Liver (tissue), 9 donors: ENCODE data around the gene SLC30A3. TPM values are rescaled to one million over a fixed set of nuclear protein-coding genes. Genes with fewer than 3 reads are reported as not detected.

ENCODE experiments used
- DNase-seq: peaks from one replicate; pipeline ENCODE4 v3.0.0-alpha.2; 2017; ENCODE audit warnings: low spot score
- H3K27ac ChIP-seq, 2 donors: one replicate each; pipeline ENCODE4 v1.7.0; 2013; ENCODE audit warnings: inconsistent platforms in 2 of 2, low read length in 2 of 2, control low read depth in 1 of 2, low read depth in 1 of 2, mild to moderate bottlenecking in 1 of 2
- H3K27me3 ChIP-seq, 4 donors: one replicate each; pipeline versions ENCODE4 v1.6.1 to v1.7.0; 2013; ENCODE audit warnings: low read length in 3 of 4, inconsistent platforms in 1 of 4, mild to moderate bottlenecking in 1 of 4, moderate library complexity in 1 of 4; ENCODE audit not compliant: control insufficient read depth in 4 of 4, insufficient read depth in 4 of 4
- H3K36me3 ChIP-seq, 4 donors: one replicate each; pipeline versions ENCODE4 v1.6.1 to v1.7.0; 2013; ENCODE audit warnings: low read length in 3 of 4, mild to moderate bottlenecking in 3 of 4, low read depth in 1 of 4, moderate library complexity in 1 of 4; ENCODE audit not compliant: control insufficient read depth in 4 of 4, insufficient read depth in 3 of 4
- H3K4me1 ChIP-seq, 4 donors: one replicate each; pipeline versions ENCODE4 v1.6.1 to v1.7.0; 2013; ENCODE audit warnings: low read length in 3 of 4, mild to moderate bottlenecking in 3 of 4, moderate library complexity in 1 of 4; ENCODE audit not compliant: control insufficient read depth in 4 of 4, insufficient read depth in 4 of 4
- H3K4me3 ChIP-seq, 3 donors: one replicate each; pipeline versions ENCODE4 v1.6.1 to v1.7.0; 2013; ENCODE audit warnings: low read length in 3 of 3, control low read depth in 1 of 3, low read depth in 1 of 3, mild to moderate bottlenecking in 1 of 3
- H3K9ac ChIP-seq, 2 donors: one replicate each; pipeline ENCODE4 v1.7.0; 2013; ENCODE audit warnings: low read length in 2 of 2, mild to moderate bottlenecking in 2 of 2, moderate library complexity in 2 of 2, control low read depth in 1 of 2, low read depth in 1 of 2
- H3K9me3 ChIP-seq, 4 donors: one replicate each; pipeline versions ENCODE4 v1.6.1 to v1.7.0; 2013; ENCODE audit warnings: low read length in 3 of 4; ENCODE audit not compliant: control insufficient read depth in 4 of 4
- EGR1 ChIP-seq, 2 donors: IDR thresholded peaks; 2 replicates each; pipeline ENCODE4 v1.6.1; 2016 to 2018; ENCODE audit warnings: antibody characterized with exemption in 2 of 2, low read depth in 2 of 2
- FOXA1 ChIP-seq: IDR thresholded peaks from 2 replicates; pipeline ENCODE4 v1.6.1; 2016; ENCODE audit warnings: antibody characterized with exemption
- FOXA2 ChIP-seq: IDR thresholded peaks from 2 replicates; pipeline ENCODE4 v1.6.1; 2016; ENCODE audit warnings: antibody characterized with exemption
- GABPA ChIP-seq, 2 donors: IDR thresholded peaks in 1 of 2; conservative IDR thresholded peaks in 1 of 2; 2 replicates each; pipeline ENCODE4 v1.6.1; 2016; ENCODE audit warnings: antibody characterized with exemption in 2 of 2, mild to moderate bottlenecking in 1 of 2, moderate library complexity in 1 of 2
- HNF4G ChIP-seq: IDR thresholded peaks from 2 replicates; pipeline ENCODE4 v1.6.1; 2016; ENCODE audit warnings: antibody characterized with exemption
- JUND ChIP-seq, 2 donors: IDR thresholded peaks; 2 replicates each; pipeline ENCODE4 v1.6.1; 2016; ENCODE audit warnings: antibody characterized with exemption in 2 of 2
- NR2F2 ChIP-seq: IDR thresholded peaks from 2 replicates; pipeline ENCODE4 v1.6.1; 2016; ENCODE audit warnings: antibody characterized with exemption
- RAD21 ChIP-seq, 2 donors: IDR thresholded peaks; 2 replicates each; pipeline ENCODE4 v1.6.1; 2016; ENCODE audit warnings: antibody characterized with exemption in 2 of 2, mild to moderate bottlenecking in 2 of 2
- SP1 ChIP-seq: IDR thresholded peaks from 2 replicates; pipeline ENCODE4 v1.6.1; 2018; ENCODE audit warnings: antibody characterized with exemption, mild to moderate bottlenecking
- TAF1 ChIP-seq: conservative IDR thresholded peaks from 2 replicates; pipeline ENCODE4 v1.6.1; 2016; ENCODE audit warnings: antibody characterized with exemption, mild to moderate bottlenecking
- YY1 ChIP-seq: IDR thresholded peaks from 2 replicates; pipeline ENCODE4 v1.6.1; 2016; ENCODE audit warnings: antibody characterized with exemption, mild to moderate bottlenecking
- WGBS: extraction: QIAGEN DNeasy Blood & Tissue Kit; methylation state at CpG from one replicate; pipeline ENCODE4 v1.1.7; 2013; 5-methylcytosine and 5-hydroxymethylcytosine counted together
- polyA plus RNA-seq, 2 donors: library from polyadenylated mRNA; stranded (reverse) in 1 of 2; unstranded in 1 of 2; fragments of 200-250 nt in 1 of 2; fragments of >200 nt in 1 of 2; fragmentation: Nextera tagmentation in 1 of 2; extraction: Ambion mirVana in 1 of 2; gene quantifications; one replicate each; pipeline versions ENCODE4 v1.2.1 to v1.2.3, GENCODE V29; 2013 to 2015
- total RNA-seq, 2 donors: library from RNA; depleted of rRNA; stranded (reverse); fragments of >200 nt; gene quantifications; one replicate each; pipeline ENCODE4 v1.2.3, GENCODE V29; 2014
- TF ChIP-seq, protein P1 (sequence below): fragments of 150-350 bp; IDR thresholded peaks from 2 replicates; pipeline ENCODE4 v1.5.1; 2017; ENCODE audit warnings: improper control_type of control experiment, low read depth, low read length; ENCODE audit not compliant: missing input control
- TF ChIP-seq, protein P2 (sequence below): IDR thresholded peaks from 2 replicates; pipeline ENCODE4 v1.6.1; 2016; ENCODE audit warnings: antibody characterized with exemption
- TF ChIP-seq, protein P3 (sequence below): IDR thresholded peaks from 2 replicates; pipeline ENCODE4 v1.6.1; 2016; ENCODE audit warnings: antibody characterized with exemption, mild to moderate bottlenecking
- TF ChIP-seq, protein P4 (sequence below): IDR thresholded peaks from 2 replicates; pipeline ENCODE4 v1.6.1; 2016; ENCODE audit warnings: antibody characterized with exemption
- donor health status: healthy.
- donor health status: healthy.
- donor health status: healthy.
- donor health status: healthy.
- donor health status: healthy.

SLC30A3 gene
- total and polyA plus RNA-seq, 4 donors, result 0.20 TPM; not detected in 3

GRCh38 chr2:27309651-27310050, 46.8 kb upstream of the SLC30A3 start:
- TF ChIP-seq NR2F2, result no peak
- no peak for TF ChIP-seq RAD21 (IDR thresholded peaks at IDR 0.05)
- no peak for TF ChIP-seq TAF1
- TF ChIP-seq, protein P1, sequence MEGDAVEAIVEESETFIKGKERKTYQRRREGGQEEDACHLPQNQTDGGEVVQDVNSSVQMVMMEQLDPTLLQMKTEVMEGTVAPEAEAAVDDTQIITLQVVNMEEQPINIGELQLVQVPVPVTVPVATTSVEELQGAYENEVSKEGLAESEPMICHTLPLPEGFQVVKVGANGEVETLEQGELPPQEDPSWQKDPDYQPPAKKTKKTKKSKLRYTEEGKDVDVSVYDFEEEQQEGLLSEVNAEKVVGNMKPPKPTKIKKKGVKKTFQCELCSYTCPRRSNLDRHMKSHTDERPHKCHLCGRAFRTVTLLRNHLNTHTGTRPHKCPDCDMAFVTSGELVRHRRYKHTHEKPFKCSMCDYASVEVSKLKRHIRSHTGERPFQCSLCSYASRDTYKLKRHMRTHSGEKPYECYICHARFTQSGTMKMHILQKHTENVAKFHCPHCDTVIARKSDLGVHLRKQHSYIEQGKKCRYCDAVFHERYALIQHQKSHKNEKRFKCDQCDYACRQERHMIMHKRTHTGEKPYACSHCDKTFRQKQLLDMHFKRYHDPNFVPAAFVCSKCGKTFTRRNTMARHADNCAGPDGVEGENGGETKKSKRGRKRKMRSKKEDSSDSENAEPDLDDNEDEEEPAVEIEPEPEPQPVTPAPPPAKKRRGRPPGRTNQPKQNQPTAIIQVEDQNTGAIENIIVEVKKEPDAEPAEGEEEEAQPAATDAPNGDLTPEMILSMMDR, result no peak
- no peak for TF ChIP-seq FOXA1
- H3K9ac ChIP-seq, result no peak overlapping the region
- H3K4me1 ChIP-seq, result peaks cover 3 to 25% (median 11%) of the 10 kb centered on the region in 4 donors
- 90% methylated on average over 6 of the region's 6 CpGs for WGBS
- no peaks in the 10 kb centered on the region for H3K9me3 ChIP-seq
- no peak for DNase-seq
- peaks cover 0 to 5% (median 1%) of the 10 kb centered on the region in 4 donors for H3K27me3 ChIP-seq
- H3K4me3 ChIP-seq, result no peak overlapping the region
- H3K36me3 ChIP-seq, result peaks cover 0 to 12% (median under 1%) of the 10 kb centered on the region in 4 donors
- H3K27ac ChIP-seq, result no peak overlapping the region

DNA sequence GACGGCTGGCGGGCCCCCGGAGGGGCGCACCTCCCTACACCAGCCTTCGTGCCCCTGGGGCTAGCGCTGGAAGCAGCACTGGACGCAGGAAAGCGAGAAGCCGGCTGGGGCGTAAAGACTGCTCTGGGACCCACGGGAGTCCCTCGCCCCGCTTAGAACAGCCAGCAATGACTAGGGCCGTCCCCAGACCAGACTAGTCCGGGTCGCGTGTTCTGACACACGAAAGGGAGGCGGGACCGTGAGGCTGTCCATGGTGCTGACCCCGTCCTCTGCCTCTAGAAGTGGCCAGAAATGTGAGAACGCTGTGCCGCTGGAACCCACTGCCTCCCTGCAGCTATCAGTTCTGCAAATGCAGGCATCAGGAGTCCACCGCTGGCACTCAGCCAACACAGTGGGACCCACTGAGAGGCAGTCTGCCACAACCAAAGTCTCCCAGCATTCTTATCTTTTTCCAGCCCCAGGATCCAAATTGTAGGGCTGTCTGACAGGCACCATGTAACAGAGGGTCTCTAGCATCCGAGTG, 45.6 kb upstream of the SLC30A3 start, which contains the start of gene UCN:
UCN (minus strand) TSS at position 87 of the 523 bp plus-strand sequence. CDS start 550 bp downstream, outside the sequence.
- H3K4me3 ChIP-seq, result peak within 1 kb of the TSS in 1 of 3 donors; percentile 16
- H3K9me3 ChIP-seq, result no peaks in the 10 kb centered on the region
- WGBS, result 60% methylated on average over 25 of the region's 25 CpGs
- H3K27ac ChIP-seq, result no peak within 1 kb of the TSS
- H3K36me3 ChIP-seq, result peaks cover 0 to 12% (median under 1%) of the 10 kb centered on the region in 4 donors
- TF ChIP-seq, protein P2, sequence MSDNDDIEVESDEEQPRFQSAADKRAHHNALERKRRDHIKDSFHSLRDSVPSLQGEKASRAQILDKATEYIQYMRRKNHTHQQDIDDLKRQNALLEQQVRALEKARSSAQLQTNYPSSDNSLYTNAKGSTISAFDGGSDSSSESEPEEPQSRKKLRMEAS, result no peak
- TF ChIP-seq NR2F2, result no peak
- TF ChIP-seq, protein P3, sequence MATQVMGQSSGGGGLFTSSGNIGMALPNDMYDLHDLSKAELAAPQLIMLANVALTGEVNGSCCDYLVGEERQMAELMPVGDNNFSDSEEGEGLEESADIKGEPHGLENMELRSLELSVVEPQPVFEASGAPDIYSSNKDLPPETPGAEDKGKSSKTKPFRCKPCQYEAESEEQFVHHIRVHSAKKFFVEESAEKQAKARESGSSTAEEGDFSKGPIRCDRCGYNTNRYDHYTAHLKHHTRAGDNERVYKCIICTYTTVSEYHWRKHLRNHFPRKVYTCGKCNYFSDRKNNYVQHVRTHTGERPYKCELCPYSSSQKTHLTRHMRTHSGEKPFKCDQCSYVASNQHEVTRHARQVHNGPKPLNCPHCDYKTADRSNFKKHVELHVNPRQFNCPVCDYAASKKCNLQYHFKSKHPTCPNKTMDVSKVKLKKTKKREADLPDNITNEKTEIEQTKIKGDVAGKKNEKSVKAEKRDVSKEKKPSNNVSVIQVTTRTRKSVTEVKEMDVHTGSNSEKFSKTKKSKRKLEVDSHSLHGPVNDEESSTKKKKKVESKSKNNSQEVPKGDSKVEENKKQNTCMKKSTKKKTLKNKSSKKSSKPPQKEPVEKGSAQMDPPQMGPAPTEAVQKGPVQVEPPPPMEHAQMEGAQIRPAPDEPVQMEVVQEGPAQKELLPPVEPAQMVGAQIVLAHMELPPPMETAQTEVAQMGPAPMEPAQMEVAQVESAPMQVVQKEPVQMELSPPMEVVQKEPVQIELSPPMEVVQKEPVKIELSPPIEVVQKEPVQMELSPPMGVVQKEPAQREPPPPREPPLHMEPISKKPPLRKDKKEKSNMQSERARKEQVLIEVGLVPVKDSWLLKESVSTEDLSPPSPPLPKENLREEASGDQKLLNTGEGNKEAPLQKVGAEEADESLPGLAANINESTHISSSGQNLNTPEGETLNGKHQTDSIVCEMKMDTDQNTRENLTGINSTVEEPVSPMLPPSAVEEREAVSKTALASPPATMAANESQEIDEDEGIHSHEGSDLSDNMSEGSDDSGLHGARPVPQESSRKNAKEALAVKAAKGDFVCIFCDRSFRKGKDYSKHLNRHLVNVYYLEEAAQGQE, result peak; percentile 98
- TF ChIP-seq YY1, result no peak
- no peak within 1 kb of the TSS for H3K9ac ChIP-seq
- DNase-seq, result no peak
- peaks cover 0 to 5% (median 1%) of the 10 kb centered on the region in 4 donors for H3K27me3 ChIP-seq
- peaks cover 3 to 25% (median 11%) of the 10 kb centered on the region in 4 donors for H3K4me1 ChIP-seq

DNA sequence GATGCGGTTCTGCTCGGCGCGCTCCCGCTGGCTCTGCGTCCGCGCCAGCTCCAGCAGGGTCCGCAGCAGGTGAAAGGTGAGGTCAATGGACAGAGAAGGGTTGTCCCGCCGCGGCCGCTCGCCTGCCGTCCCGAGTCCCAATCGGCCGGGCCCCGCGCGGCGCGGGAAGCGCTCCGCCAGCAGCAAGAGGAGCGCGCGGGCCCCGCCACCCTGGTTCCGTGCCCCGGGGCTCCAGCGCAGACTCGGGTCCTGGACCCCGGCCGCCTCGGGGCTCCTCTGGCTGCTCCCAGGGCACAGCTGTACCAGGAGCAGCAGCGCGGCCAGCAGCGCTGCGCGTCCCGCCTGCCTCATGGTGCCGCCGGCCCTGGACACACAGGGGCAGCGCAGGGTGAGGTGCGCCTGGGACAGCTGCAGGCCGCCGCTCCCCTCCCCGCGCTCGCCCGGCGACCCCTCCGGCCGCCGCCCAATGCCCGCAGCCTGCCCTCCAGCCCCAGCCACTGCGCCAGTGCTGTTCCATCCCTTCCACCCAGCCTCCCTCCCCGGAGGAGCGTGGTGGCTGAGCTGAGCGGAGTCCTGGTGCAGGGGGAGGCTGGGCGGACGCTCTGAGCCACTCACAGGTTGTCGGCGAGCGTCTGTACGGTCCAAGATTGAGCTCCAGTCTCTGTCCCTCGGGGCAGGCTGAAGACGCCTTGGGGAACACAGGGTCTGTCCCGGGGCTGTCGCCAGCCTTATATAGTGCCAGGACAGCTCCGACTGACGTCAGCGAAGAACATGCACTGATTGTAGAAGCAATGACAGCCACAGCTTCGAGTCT, 44.9 kb upstream of the SLC30A3 start:
- peaks cover 0 to 5% (median 1%) of the 10 kb centered on the region in 4 donors for H3K27me3 ChIP-seq
- no peaks in the 10 kb centered on the region for H3K9me3 ChIP-seq
- H3K9ac ChIP-seq, result no peak overlapping the region
- H3K27ac ChIP-seq, result no peak overlapping the region
- TF ChIP-seq, protein P4, sequence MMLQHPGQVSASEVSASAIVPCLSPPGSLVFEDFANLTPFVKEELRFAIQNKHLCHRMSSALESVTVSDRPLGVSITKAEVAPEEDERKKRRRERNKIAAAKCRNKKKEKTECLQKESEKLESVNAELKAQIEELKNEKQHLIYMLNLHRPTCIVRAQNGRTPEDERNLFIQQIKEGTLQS, result no peak
- no peak for TF ChIP-seq TAF1
- TF ChIP-seq, protein P1, result no peak
- TF ChIP-seq HNF4G, result no peak
- TF ChIP-seq EGR1 (IDR thresholded peaks at IDR 0.05; ENCODE audit: low read depth in 2 of 2), result no peak
- TF ChIP-seq JUND (IDR thresholded peaks at IDR 0.05), result no peak
- TF ChIP-seq GABPA (IDR thresholded peaks at IDR 0.05 in 1 of 2, conservative IDR thresholded peaks at IDR 0.05 in 1 of 2), result no peak
- no peak for TF ChIP-seq FOXA2
- TF ChIP-seq SP1, result no peak
- DNase-seq, result no peak
- H3K4me1 ChIP-seq, result peaks cover 3 to 29% (median 11%) of the 10 kb centered on the region in 4 donors
- 16% methylated on average over 75 of the region's 75 CpGs for WGBS
- H3K4me3 ChIP-seq, result peak overlapping the region in 1 of 3 donors; percentile 16
- peaks cover 0 to 12% (median under 1%) of the 10 kb centered on the region in 4 donors for H3K36me3 ChIP-seq
